ENCODE data around the gene TYK2. TPM values are rescaled to one million over a fixed set of nuclear protein-coding genes. Genes with fewer than 3 reads are reported as not detected.

TYK2 gene
- total and polyA plus RNA-seq, 9 of the 15 experiments (the other 6 are each of a cell fraction or from before 2014, with no cell fraction given) = 15.0 to 182 (median 85.9) TPM

DNA sequence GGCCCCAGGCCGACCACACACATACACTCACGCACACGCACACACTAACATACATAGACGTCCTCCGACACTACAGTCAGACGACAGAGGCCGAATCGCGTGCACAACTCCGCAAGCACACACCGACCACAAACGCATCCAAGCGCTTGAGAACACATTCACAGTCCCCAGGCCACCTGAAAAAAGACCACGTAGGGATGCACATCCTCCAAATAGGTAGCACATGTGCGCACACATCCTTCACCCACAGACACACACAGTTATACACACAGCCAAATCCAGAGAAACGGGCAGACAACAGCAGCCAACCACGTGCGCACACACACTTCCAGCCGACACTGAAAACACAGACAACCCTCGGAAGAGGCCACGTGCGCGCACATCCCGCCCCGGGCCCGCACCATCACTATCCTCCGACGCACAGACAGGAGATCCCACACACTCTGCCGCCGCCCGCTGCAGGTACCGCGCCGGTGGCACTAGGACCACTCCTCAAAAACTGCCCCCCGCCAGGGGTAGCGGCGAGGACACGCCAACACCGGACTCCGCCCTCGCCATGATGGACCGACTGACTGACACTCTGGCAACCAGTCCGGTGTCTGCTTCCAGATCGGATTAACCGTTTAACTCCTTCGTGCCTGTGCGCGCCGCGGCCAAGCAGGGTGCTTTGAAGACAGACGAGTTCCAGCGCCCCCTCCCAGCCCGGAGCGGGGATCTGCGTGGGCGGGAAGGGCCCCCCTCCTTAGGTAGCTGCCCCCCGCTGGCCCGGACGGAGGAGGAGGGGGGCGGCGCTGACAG, 39.5 kb upstream of the TYK2 start (continued):
- TF ChIP-seq CREB3L1 (IDR thresholded peaks at IDR 0.05; ENCODE audit: borderline replicate concordance, low read depth) = peak; percentile 64; the same call in 1 of the 2 replicates
- TF ChIP-seq ZNF695 (CRISPR knock-in tag; IDR thresholded peaks at IDR 0.05) = 0 out of 2 replicates have a peak, but pooled peaks have one; percentile 8
- TF ChIP-seq, protein P1, sequence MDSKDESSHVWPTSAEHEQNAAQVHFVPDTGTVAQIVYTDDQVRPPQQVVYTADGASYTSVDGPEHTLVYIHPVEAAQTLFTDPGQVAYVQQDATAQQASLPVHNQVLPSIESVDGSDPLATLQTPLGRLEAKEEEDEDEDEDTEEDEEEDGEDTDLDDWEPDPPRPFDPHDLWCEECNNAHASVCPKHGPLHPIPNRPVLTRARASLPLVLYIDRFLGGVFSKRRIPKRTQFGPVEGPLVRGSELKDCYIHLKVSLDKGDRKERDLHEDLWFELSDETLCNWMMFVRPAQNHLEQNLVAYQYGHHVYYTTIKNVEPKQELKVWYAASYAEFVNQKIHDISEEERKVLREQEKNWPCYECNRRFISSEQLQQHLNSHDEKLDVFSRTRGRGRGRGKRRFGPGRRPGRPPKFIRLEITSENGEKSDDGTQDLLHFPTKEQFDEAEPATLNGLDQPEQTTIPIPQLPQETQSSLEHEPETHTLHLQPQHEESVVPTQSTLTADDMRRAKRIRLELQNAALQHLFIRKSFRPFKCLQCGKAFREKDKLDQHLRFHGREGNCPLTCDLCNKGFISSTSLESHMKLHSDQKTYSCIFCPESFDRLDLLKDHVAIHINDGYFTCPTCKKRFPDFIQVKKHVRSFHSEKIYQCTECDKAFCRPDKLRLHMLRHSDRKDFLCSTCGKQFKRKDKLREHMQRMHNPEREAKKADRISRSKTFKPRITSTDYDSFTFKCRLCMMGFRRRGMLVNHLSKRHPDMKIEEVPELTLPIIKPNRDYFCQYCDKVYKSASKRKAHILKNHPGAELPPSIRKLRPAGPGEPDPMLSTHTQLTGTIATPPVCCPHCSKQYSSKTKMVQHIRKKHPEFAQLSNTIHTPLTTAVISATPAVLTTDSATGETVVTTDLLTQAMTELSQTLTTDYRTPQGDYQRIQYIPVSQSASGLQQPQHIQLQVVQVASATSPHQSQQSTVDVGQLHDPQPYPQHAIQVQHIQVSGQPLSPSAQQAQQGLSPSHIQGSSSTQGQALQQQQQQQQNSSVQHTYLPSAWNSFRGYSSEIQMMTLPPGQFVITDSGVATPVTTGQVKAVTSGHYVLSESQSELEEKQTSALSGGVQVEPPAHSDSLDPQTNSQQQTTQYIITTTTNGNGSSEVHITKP (IDR thresholded peaks at IDR 0.05; ENCODE audit: partially characterized antibody) = peak; percentile 45
- peak in 1 of 2 experiments; percentile 24; a peak in 1 of 4 replicates for TF ChIP-seq ETV6 (IDR thresholded peaks at IDR 0.05; ENCODE audit: borderline replicate concordance in 1 of 2, low read depth in 2 of 2, low read length in 1 of 2)
- no peak; the same call in 1 of the 2 replicates for TF ChIP-seq ETV6 (CRISPR knock-in tag; IDR thresholded peaks at IDR 0.05; ENCODE audit: borderline replicate concordance)
- TF ChIP-seq RBM39 (optimal IDR thresholded peaks at IDR 0.05; ENCODE audit: low read depth, low read length) = peak; percentile 98
- peak; percentile 66 for TF ChIP-seq MIER1 (IDR thresholded peaks at IDR 0.05; ENCODE audit: low read depth)
- TF ChIP-seq NRF1 (conservative IDR thresholded peaks at IDR 0.05 in 1 of 2, IDR thresholded peaks at IDR 0.05 in 1 of 2) = peak; percentile 42 to 65
- TF ChIP-seq MEIS2 (IDR thresholded peaks at IDR 0.05; ENCODE audit: partially characterized antibody) = peak; percentile 44
- peak; percentile 73; the same call in 1 of the 2 replicates for TF ChIP-seq SMARCA5 (IDR thresholded peaks at IDR 0.05)
- TF ChIP-seq ZFP1 (CRISPR knock-in tag; IDR thresholded peaks at IDR 0.05) = no peak
- peak; percentile 48; the same call in 1 of the 2 replicates for TF ChIP-seq MTA3 (IDR thresholded peaks at IDR 0.05; ENCODE audit: borderline replicate concordance)
- TF ChIP-seq LEF1 (IDR thresholded peaks at IDR 0.05) = peak; percentile 47
- 0 out of 4 replicates have a peak, but pooled peaks of 1 of the 2 experiments have one; percentile 46 for TF ChIP-seq TEAD1 (CRISPR knock-in tag; IDR thresholded peaks at IDR 0.05)
- TF ChIP-seq XRCC5 (IDR thresholded peaks at IDR 0.05; ENCODE audit: low read depth, low read length) = peak; percentile 87; the same call in 1 of the 2 replicates
- peak; percentile 48 for TF ChIP-seq TAF1 (IDR thresholded peaks at IDR 0.05; ENCODE audit: control insufficient read depth, extremely low read depth, insufficient read depth, low read length, severe bottlenecking)
- TF ChIP-seq NKRF (IDR thresholded peaks at IDR 0.05; ENCODE audit: borderline replicate concordance) = peak; percentile 99
- peak; percentile 37; the same call in 1 of the 2 replicates for TF ChIP-seq PHF21A (IDR thresholded peaks at IDR 0.05; ENCODE audit: borderline replicate concordance, low read depth)
- peak in 1 of 2 experiments; percentile 72; a peak in 2 of 3 replicates for TF ChIP-seq CBX3 (IDR thresholded peaks at IDR 0.05; ENCODE audit: borderline replicate concordance in 1 of 2, low read length in 2 of 2)
- TF ChIP-seq NEUROD1 (IDR thresholded peaks at IDR 0.05; ENCODE audit: borderline replicate concordance, low read depth, low read length, partially characterized antibody) = peak; percentile 87

All from K562 (cell line).